Measurements from ENCODE around the gene NSMF. TPM values are rescaled to one million over a fixed set of nuclear protein-coding genes. Genes with fewer than 3 reads are reported as not detected.
"Not testable (repeated sequence)": the region's sequence is repeated elsewhere in the genome, so short reads cannot be mapped to it uniquely, and the experiment has no call there.

The NSMF gene
- total and polyA plus RNA-seq, 2 of the 8 experiments (the other 6 are each of a cell fraction or from before 2014, with no cell fraction given) = 56.7 to 65.1 TPM

GRCh38 chr9:137410236-137410890 is 48.8 kb downstream of the NSMF start:
- H2BK120ac ChIP-seq (replicated peaks; ENCODE audit: low read depth, low read length); H3K4me3 ChIP-seq (ENCODE audit: extremely low read depth in 1 of 4, insufficient read depth in 2 of 4, low read depth in 3 of 4, low read length in 4 of 4); H3K18ac ChIP-seq (ENCODE audit: extremely low read depth, low read length); H2BK20ac ChIP-seq (ENCODE audit: low read length); FAIRE-seq; H3K27me3 ChIP-seq (replicated peaks in 1 of 4; ENCODE audit: control insufficient read depth in 3 of 4, extremely low read depth in 1 of 4, insufficient read depth in 3 of 4, low read length in 3 of 4); H4K20me1 ChIP-seq (replicated peaks in 1 of 2; ENCODE audit: control insufficient read depth in 1 of 2, insufficient read depth in 2 of 2, low read length in 2 of 2); H3K9me3 ChIP-seq (ENCODE audit: insufficient read depth in 2 of 2, low read depth in 1 of 2, low read length in 1 of 2); H2BK12ac ChIP-seq (ENCODE audit: low read depth, low read length); H4K5ac ChIP-seq (ENCODE audit: insufficient read length, low read depth, low read length); H3K14ac ChIP-seq (ENCODE audit: insufficient read length); H4K8ac ChIP-seq (ENCODE audit: extremely low read depth, insufficient read depth, low read length); H3K79me2 ChIP-seq (ENCODE audit: control insufficient read depth in 1 of 2, insufficient read depth in 2 of 2, low read length in 2 of 2); H2AK5ac ChIP-seq (ENCODE audit: low read depth, low read length); DNase-seq (ENCODE audit: low read depth in 1 of 2, low spot score in 2 of 2); H3K79me1 ChIP-seq (ENCODE audit: low read depth, low read length); H3K23me2 ChIP-seq (ENCODE audit: low read depth, low read length); H2AFZ ChIP-seq (ENCODE audit: low read length); H3K4me2 ChIP-seq (ENCODE audit: insufficient read depth in 1 of 2, low read depth in 2 of 2, low read length in 2 of 2); H3K23ac ChIP-seq (ENCODE audit: insufficient read length); H2BK15ac ChIP-seq (ENCODE audit: low read length); H4K91ac ChIP-seq (replicated peaks; ENCODE audit: insufficient read length, low read length); H3K56ac ChIP-seq (replicated peaks; ENCODE audit: insufficient read length, low read depth, low read length); H3K36me3 ChIP-seq (ENCODE audit: control insufficient read depth in 2 of 4, insufficient read depth in 4 of 4, low read length in 3 of 4); H3K4me1 ChIP-seq (replicated peaks in 1 of 4; ENCODE audit: control insufficient read depth in 3 of 4, insufficient read depth in 4 of 4, low read length in 3 of 4); H3K4ac ChIP-seq (replicated peaks; ENCODE audit: insufficient read length, low read depth, low read length); H3K9ac ChIP-seq (replicated peaks in 1 of 4; ENCODE audit: extremely low read depth in 1 of 4, low read depth in 3 of 4, low read length in 3 of 4); H3K27ac ChIP-seq (ENCODE audit: low read depth, low read length); H2BK5ac ChIP-seq (ENCODE audit: low read depth, low read length): not testable (repeated sequence)
- 89% methylated on average over 15 of the region's 18 CpGs; no CpG with 5 or more reads in 1 of the 2 experiments for WGBS, 2 experiments (ENCODE audit: extremely low coverage in 1 of 2, insufficient coverage in 1 of 2, insufficient read length in 1 of 2, insufficient replicate concordance in 2 of 2, low coverage in 1 of 2, low lambda C conversion rate in 2 of 2, missing lambda C conversion rate in 1 of 2)
- ChIA-PET POLR2A (ENCODE audit: partially characterized antibody) (interaction anchor here (0.6 to 1.3 kb wide), 3 partner anchors 33 to 226 kb away, joined by 3 to 4 read pairs (median 4); partner anchors contain the start of gene TUBB4B), CTCF (ENCODE audit: partially characterized antibody) (interaction anchor here (0.7 to 2.4 kb wide), 4 partner anchors 13 to 222 kb away, joined by 3 to 12 read pairs (median 5); partner anchors contain the start of genes EXD3, NOXA1 and SSNA1)

All from H1 (cell line).